Choroid plexus epithelial cell (primary cell): ENCODE data around the gene TLE3.

Source experiments
- DNase-seq: peaks from one replicate; pipeline ENCODE4 v3.0.0-alpha.2; 2010; ENCODE audit warnings: low read depth
- H3K4me3 ChIP-seq: 2 replicates; pipeline ENCODE4 v1.5.1; 2011; ENCODE audit warnings: low read depth, mild to moderate bottlenecking, control low read depth, low read length, moderate library complexity
- TF ChIP-seq, protein P1 (sequence below): conservative IDR thresholded peaks from 2 replicates; pipeline ENCODE4 v1.5.1; 2011; ENCODE audit warnings: low read depth, mild to moderate bottlenecking, control low read depth, inconsistent platforms, low read length, moderate library complexity

Gene TLE3

DNA sequence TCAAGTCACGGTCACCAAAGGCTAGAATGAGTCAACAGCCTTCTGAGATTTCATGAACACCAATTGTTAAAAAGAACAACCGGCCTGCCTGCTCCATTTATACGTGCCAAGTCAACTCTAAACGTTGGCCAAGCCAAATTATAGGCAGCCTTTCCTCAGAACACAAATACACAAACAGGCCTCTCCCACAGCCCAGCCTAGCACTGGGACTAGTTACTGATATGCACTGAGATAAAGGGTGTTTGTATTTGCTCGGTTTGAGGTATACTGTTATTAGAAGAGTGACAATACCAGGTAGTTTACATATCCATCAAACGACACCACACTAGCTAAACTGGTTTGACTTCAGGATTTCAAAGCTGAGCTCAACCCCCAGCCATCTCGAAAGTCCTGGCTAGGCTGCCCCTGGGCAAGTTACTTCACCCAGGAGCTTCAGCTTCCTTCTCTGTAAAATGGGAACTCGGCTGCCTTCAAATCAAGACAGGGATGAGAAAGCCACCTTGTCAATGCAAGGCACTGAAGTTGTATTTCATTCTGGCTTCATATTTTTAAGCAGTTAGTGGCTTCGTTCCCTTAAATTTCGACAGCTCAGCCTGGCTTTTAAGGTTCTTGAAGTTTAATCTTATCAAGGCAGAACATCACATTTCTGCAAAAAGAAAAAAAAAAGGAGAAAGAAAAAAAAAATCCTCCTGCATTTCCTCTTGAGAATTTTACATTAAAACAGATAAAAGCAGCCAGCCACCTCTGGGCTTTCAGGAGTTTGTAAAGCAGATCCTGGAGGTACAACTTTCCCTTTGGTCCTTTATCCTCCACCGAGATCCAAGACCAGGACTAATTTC, 4.0 kb downstream of the TLE3 start:
- TF ChIP-seq, protein P1, sequence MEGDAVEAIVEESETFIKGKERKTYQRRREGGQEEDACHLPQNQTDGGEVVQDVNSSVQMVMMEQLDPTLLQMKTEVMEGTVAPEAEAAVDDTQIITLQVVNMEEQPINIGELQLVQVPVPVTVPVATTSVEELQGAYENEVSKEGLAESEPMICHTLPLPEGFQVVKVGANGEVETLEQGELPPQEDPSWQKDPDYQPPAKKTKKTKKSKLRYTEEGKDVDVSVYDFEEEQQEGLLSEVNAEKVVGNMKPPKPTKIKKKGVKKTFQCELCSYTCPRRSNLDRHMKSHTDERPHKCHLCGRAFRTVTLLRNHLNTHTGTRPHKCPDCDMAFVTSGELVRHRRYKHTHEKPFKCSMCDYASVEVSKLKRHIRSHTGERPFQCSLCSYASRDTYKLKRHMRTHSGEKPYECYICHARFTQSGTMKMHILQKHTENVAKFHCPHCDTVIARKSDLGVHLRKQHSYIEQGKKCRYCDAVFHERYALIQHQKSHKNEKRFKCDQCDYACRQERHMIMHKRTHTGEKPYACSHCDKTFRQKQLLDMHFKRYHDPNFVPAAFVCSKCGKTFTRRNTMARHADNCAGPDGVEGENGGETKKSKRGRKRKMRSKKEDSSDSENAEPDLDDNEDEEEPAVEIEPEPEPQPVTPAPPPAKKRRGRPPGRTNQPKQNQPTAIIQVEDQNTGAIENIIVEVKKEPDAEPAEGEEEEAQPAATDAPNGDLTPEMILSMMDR = no peak
- DNase-seq = no peak
- H3K4me3 ChIP-seq = peak overlapping the region; percentile 33

DNA sequence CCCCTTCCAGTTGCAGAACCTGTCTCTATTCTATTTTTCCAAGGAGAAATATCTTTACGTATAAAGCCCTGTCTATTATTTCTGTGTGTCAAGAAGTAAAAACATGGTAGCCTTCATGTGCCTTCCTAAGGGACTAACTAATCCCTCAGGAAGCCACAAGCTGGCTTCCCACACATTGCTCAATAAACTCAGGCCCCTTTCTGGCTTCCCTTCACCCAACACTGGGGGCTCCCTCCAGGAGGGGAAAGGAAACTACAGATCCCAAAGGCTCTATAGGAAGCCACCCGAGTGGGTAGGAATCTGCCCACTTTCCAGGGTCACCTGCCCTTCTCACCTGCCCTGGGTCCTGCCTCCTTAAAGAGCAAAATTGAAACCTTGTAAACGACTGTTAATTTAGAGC, 4.6 kb downstream of the TLE3 start:
- H3K4me3 ChIP-seq = no peak overlapping the region
- TF ChIP-seq, protein P1 = no peak

DNA sequence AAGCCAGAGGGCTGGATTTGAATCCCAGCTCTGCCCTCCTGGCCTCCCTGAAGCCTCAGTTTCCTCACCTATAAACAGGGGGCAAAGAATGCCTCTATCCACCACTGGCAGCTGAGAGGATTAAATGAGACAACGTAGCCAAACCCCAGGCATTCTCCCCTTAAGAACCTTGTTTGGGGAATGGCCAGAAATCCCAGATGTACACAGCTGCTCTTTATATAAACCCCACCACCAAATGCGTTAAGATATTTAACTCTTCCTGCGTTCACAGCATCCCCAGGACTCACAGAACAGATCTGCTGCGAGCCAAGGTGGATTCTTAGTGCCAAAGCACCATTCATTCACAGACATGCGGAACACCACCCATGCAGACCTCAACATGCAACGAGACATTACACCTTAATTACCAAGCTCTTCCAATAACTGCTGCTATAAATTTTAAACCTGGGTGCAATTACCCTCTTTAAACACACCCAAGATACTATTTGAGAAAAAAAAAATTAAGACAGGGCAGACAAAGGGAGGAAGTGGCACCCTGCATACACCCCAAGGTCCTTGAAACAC, 5.2 kb downstream of the TLE3 start:
- no peak overlapping the region for H3K4me3 ChIP-seq

More for the DNA sequence above, 4.6 kb downstream of the TLE3 start:
- DNase-seq = no peak

DNA sequence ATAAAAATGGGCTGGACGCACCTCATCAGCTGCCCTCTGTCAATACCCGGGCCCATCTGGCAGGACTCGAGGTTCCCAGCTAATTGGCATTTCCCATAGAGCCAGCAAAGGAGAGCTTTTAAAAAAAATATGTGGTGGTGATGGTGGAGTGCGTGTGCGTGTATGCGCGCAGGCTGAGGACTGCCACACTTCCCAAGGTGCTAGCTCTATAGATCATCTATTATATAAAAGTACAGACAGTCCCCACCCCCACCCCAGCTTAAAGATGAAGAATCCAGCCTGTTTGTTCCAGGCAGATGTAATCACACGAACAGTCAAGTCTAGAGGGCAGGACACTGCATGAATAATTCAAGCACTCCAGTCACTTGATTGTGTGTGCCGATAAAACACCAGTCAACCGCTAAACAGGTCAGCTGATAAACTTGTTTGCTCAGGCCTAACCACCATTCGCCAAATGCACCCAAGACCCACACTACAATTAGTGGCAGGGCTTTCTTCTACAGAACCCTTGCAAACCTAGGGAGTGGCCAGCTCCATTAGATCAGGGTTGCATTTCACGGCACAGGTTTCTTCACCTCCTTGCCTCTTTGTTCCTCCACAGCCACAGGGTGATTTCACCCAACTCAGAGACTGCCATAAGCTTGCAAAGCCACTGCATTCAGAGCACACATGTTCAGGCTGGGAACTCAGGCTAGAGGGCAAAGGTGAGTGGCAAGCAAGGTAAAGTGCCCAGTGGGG, 5.8 kb downstream of the TLE3 start:
- no peak overlapping the region for H3K4me3 ChIP-seq
- DNase-seq = peak; percentile 58
- TF ChIP-seq, protein P1 = no peak

More for the DNA sequence above, 5.2 kb downstream of the TLE3 start:
- peak; percentile 38 for DNase-seq
- TF ChIP-seq, protein P1 = no peak

DNA sequence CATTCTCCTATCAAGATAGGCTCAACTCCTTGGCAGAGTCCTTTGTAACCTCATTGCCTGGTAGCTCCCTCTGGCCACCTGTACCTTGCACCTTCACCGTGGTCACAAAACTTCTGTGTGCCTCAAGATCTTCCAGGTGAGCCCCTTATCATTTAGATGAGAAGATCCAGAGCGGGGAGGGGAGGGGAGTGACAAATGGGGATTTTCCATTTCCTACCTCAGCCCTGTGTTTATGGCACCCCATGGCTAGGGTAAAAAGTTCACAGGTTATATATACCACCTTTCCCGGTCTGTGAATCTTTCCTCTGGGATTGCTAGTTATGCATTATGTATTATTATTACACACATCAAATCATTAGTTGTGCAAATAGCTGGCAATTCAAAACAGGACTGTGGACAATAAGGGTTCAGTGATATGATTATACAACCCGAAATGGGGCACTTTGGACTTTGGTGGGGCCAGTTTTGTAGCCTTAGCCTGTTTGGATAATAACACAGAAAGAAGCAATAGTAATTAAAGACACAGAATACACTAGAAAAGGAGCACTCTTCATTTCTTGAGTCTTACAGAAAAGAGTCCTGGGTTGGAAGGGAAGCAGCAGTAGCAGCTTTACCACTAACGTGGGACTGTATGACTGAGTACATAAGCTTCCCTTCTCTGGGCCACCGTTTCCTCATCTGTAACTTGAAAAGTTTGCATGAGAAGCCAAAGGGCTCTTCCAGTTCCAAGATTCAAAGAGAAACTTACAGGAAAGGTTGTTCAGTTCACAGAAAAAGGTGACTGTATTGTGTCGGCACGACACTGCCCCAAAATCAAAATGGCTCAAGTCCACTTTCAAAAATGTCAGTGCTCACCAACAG, 7.1 kb downstream of the TLE3 start:
- TF ChIP-seq, protein P1 = no peak
- no peak overlapping the region for H3K4me3 ChIP-seq
- no peak for DNase-seq

DNA sequence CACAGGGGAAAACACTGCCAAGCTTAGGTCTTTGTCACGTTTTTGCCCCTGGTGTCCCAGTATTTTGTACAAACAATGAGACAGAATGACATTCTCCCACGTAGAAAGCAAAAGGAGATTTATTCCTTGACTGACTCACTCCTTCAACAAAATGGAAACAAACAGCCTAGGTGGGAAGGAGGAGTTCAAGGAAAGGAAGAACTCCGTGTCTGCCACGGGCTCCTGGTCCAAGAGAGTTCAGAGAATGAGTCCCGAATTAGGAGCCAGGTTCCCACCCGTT, 8.1 kb downstream of the TLE3 start:
- H3K4me3 ChIP-seq = no peak overlapping the region
- TF ChIP-seq, protein P1 = no peak
- DNase-seq = no peak
